ENCODE data around the gene SLC2A2. TPM values are rescaled to one million over a fixed set of nuclear protein-coding genes. Genes with fewer than 3 reads are reported as not detected.

The SLC2A2 gene
- not detected in 5 replicates for total RNA-seq (2022; extraction: Qiagen RNA extraction; ENCODE audit: low read depth)

GRCh38 chr3:171026597-171027293, at the start of gene SLC2A2:
Gene SLC2A2 (minus strand): TSS chr3:171026720. CDS start chr3:171026670, 50 bp downstream.

Other genes starting within 250 kb of the SLC2A2 start
- gene RPL22L1, start 156.5 kb downstream of the SLC2A2 start, total RNA-seq (2022; extraction: Qiagen RNA extraction; ENCODE audit: low read depth) = 238 to 313 TPM (median 272 TPM) in 5 replicates
- gene EIF5A2, start 118.1 kb downstream of the SLC2A2 start, total RNA-seq (2022; extraction: Qiagen RNA extraction; ENCODE audit: low read depth) = 10.3 to 15.4 TPM (median 13.4 TPM) in 5 replicates

All from A549 treated with GW870086 at 1 μM for 4 hours (cell line).